Common myeloid progenitor, CD34-positive (primary cell): Measurements from ENCODE around the gene TRMT13.
"Not testable (repeated sequence)": the region's sequence is repeated elsewhere in the genome, so short reads cannot be mapped to it uniquely, and the experiment has no call there.

Source experiments
- CTCF ChIA-PET: fragments of 350-600 bp; sonication (Branson Sonifier 250); formaldehyde crosslinking; loops from one replicate; lab custom pipeline; 2021; ENCODE audit warnings: antibody characterized with exemption; lab: Charles Lee
- POLR2A ChIA-PET: fragments of 350-600 bp; sonication (Branson Sonifier 250); formaldehyde crosslinking; loops from one replicate; lab custom pipeline; 2021; ENCODE audit warnings: antibody characterized with exemption; lab: Charles Lee
- DNase-seq, 3 donors: peaks; one replicate each; pipeline versions ENCODE4 v3.0.0 to v3.0.0-alpha.2; 2013
- H3K27ac ChIP-seq, 2 experiments: 1 replicate in 1 of 2; 2 replicates in 1 of 2; pipeline ENCODE4 v1.7.0; 2013; ENCODE audit warnings: inconsistent platforms in 2 of 2, low read length in 2 of 2, mild to moderate bottlenecking in 2 of 2, low read depth in 1 of 2, moderate library complexity in 1 of 2; ENCODE audit not compliant: severe bottlenecking in 2 of 2, insufficient read depth in 1 of 2, poor library complexity in 1 of 2
- H3K27me3 ChIP-seq, 5 experiments: replicated peaks in 2 of 5; 1 replicate in 3 of 5; 2 replicates in 2 of 5; pipeline versions ENCODE4 v1.6.1 to v1.7.0; 2013; ENCODE audit warnings: low read length in 4 of 5, mild to moderate bottlenecking in 2 of 5, moderate library complexity in 2 of 5, inconsistent platforms in 1 of 5; ENCODE audit not compliant: insufficient read depth in 5 of 5, control insufficient read depth in 4 of 5
- H3K36me3 ChIP-seq, 4 experiments: 1 replicate in 2 of 4; 2 replicates in 2 of 4; pipeline versions ENCODE4 v1.6.1 to v1.7.0; 2013; ENCODE audit warnings: low read length in 3 of 4, control low read depth in 1 of 4, mild to moderate bottlenecking in 1 of 4; ENCODE audit not compliant: control insufficient read depth in 4 of 4, insufficient read depth in 4 of 4
- H3K4me1 ChIP-seq, 4 experiments: 1 replicate in 3 of 4; 2 replicates in 1 of 4; pipeline versions ENCODE4 v1.6.1 to v1.7.1; 2013; ENCODE audit warnings: low read length in 3 of 4, mild to moderate bottlenecking in 3 of 4, control low read depth in 1 of 4, inconsistent platforms in 1 of 4, moderate library complexity in 1 of 4; ENCODE audit not compliant: control insufficient read depth in 4 of 4, insufficient read depth in 4 of 4; ENCODE audit errors: control extremely low read depth in 1 of 4
- H3K4me3 ChIP-seq, 7 experiments: 1 replicate in 4 of 7; 2 replicates in 3 of 7; pipeline versions ENCODE4 v1.5.1 to v1.7.0; 2013; ENCODE audit warnings: mild to moderate bottlenecking in 7 of 7, low read length in 6 of 7, moderate library complexity in 6 of 7, inconsistent platforms in 2 of 7, low read depth in 2 of 7, control low read depth in 1 of 7; ENCODE audit not compliant: insufficient read depth in 4 of 7, control insufficient read depth in 1 of 7; ENCODE audit errors: extremely low read depth in 1 of 7
- H3K9me3 ChIP-seq, 5 experiments: 1 replicate in 4 of 5; 2 replicates in 1 of 5; pipeline versions ENCODE4 v1.6.1 to v1.7.1; 2013; ENCODE audit warnings: low read length in 4 of 5, mild to moderate bottlenecking in 2 of 5, inconsistent platforms in 1 of 5, low read depth in 1 of 5, moderate library complexity in 1 of 5; ENCODE audit not compliant: control insufficient read depth in 4 of 5, insufficient read depth in 2 of 5; ENCODE audit errors: control extremely low read depth in 1 of 5
- WGBS: methylation state at CpG from one replicate; pipeline ENCODE4 v1.1.5; 2013; ENCODE audit not compliant: insufficient coverage; 5-methylcytosine and 5-hydroxymethylcytosine counted together

The TRMT13 gene

GRCh38 chr1:100178091-100178490 lies 45.1 kb downstream of the TRMT13 start, which contains the start of gene LRRC39:
Gene LRRC39 (minus strand): TSS chr1:100178256. CDS start chr1:100168516, 9,740 bp downstream.
- DNase-seq = peak in 2 of 3 donors; percentile 3 to 26
- no CpG with 5 or more reads among the region's 5 CpGs for WGBS
- ChIA-PET POLR2A (no interaction called here), CTCF (no interaction called here)
- Histone ChIP-seq H3K9me3 (no peaks in the 10 kb centered on the region), H3K27me3 (no peaks in the 10 kb centered on the region), H3K4me3 (no peak within 1 kb of the TSS), H3K27ac (no peak within 1 kb of the TSS), H3K36me3 (no peaks in the 10 kb centered on the region), H3K4me1 (no peaks in the 10 kb centered on the region)

- WGBS = 100% methylated on average over 1 of the region's 4 CpGs
- H3K27me3 ChIP-seq = no peaks in the 10 kb centered on the region
- H3K36me3 ChIP-seq = no peaks in the 10 kb centered on the region
- H3K9me3 ChIP-seq = peaks cover 0 to 3% (median 0%) of the 10 kb centered on the region in 5 experiments
- ChIA-PET POLR2A (no interaction called here), CTCF (interaction anchor here (0.7 to 0.9 kb wide), 2 partner anchors 18 to 818 kb away, joined by 3 read pairs; no protein-coding TSS in a partner anchor)
- H3K4me1 ChIP-seq = no peaks in the 10 kb centered on the region
- H3K27ac ChIP-seq = no peak overlapping the region
- DNase-seq = no peak
- H3K4me3 ChIP-seq = no peak overlapping the region
Measured at GRCh38 chr1:100183370-100183769, 50.4 kb downstream of the TRMT13 start.

GRCh38 chr1:100184536-100184935 lies 51.6 kb downstream of the TRMT13 start:
- no CpG with 5 or more reads among the region's 1 CpG for WGBS
- POLR2A ChIA-PET = no interaction called here
- no peaks in the 10 kb centered on the region for H3K4me1 ChIP-seq
- peaks cover 0 to 3% (median 0%) of the 10 kb centered on the region in 5 experiments for H3K9me3 ChIP-seq
- no peaks in the 10 kb centered on the region for H3K27me3 ChIP-seq
- H3K4me3 ChIP-seq = no peak overlapping the region
- no peak overlapping the region for H3K27ac ChIP-seq
- peaks cover 0 to 3% (median 0%) of the 10 kb centered on the region in 4 experiments for H3K36me3 ChIP-seq
- CTCF ChIA-PET = no interaction called here
- peak; percentile 1 to 64 (median 53) for DNase-seq

- Histone ChIP-seq H3K4me1 (no peaks in the 10 kb centered on the region), H3K9me3 (peaks cover 0 to 3% (median 0%) of the 10 kb centered on the region in 5 experiments), H3K27me3 (no peaks in the 10 kb centered on the region), H3K36me3 (peaks cover 0 to 4% (median 3%) of the 10 kb centered on the region in 4 experiments), H3K4me3 (no peak overlapping the region), H3K27ac (no peak overlapping the region)
- ChIA-PET CTCF (no interaction called here), POLR2A (no interaction called here)
- no peak for DNase-seq
- WGBS = 80% methylated on average over 1 of the region's 3 CpGs
Measured at GRCh38 chr1:100187912-100188311, 54.9 kb downstream of the TRMT13 start.

GRCh38 chr1:100188617-100189016 lies 55.7 kb downstream of the TRMT13 start:
- Histone ChIP-seq H3K27me3 (no peaks in the 10 kb centered on the region), H3K9me3 (peaks cover 0 to 3% (median 0%) of the 10 kb centered on the region in 5 experiments), H3K27ac (no peak overlapping the region), H3K36me3 (peaks cover under 1 to 9% (median 3%) of the 10 kb centered on the region in 4 experiments), H3K4me3 (no peak overlapping the region), H3K4me1 (no peaks in the 10 kb centered on the region)
- ChIA-PET CTCF (no interaction called here), POLR2A (interaction anchor here (0.6 kb wide), 1 partner anchor 260 kb away, joined by 3 read pairs; no protein-coding TSS in a partner anchor)
- whole genome bisulfite sequencing = 92% methylated on average over 1 of the region's 3 CpGs
- DNase-seq = no peak

GRCh38 chr1:100198596-100198995 lies 65.6 kb downstream of the TRMT13 start:
- POLR2A ChIA-PET = no interaction called here
- WGBS = no CpG with 5 or more reads among the region's 1 CpG

GRCh38 chr1:100200060-100200459 lies 67.1 kb downstream of the TRMT13 start:
- peaks cover 16 to 53% (median 19%) of the 10 kb centered on the region in 4 experiments for H3K36me3 ChIP-seq
- WGBS = 91% methylated on average over 5 of the region's 6 CpGs
- H3K27me3 ChIP-seq, H3K4me3 ChIP-seq, H3K4me1 ChIP-seq, H3K9me3 ChIP-seq, CTCF ChIA-PET, DNase-seq, H3K27ac ChIP-seq, POLR2A ChIA-PET: not testable (repeated sequence)

More at GRCh38 chr1:100198596-100198995, 65.6 kb downstream of the TRMT13 start:
- peaks cover 16 to 50% (median 24%) of the 10 kb centered on the region in 4 experiments for H3K36me3 ChIP-seq
- CTCF ChIA-PET = no interaction called here
- H3K27me3 ChIP-seq = no peaks in the 10 kb centered on the region
- DNase-seq = no peak
- H3K4me3 ChIP-seq = no peak overlapping the region
- peaks cover 0 to 3% (median 0%) of the 10 kb centered on the region in 5 experiments for H3K9me3 ChIP-seq
- no peaks in the 10 kb centered on the region for H3K4me1 ChIP-seq
- no peak overlapping the region for H3K27ac ChIP-seq
